ENCODE results near the gene SLC5A4. TPM values are rescaled to one million over a fixed set of nuclear protein-coding genes. Genes with fewer than 3 reads are reported as not detected.
"Not testable (repeated sequence)": the region's sequence is repeated elsewhere in the genome, so short reads cannot be mapped to it uniquely, and the experiment has no call there.

Gene SLC5A4
- total RNA-seq, 2 donors from 2014 or later, result 0.35 TPM; not detected in 1

GRCh38 chr22:32270641-32271369 lies 15.7 kb upstream of the SLC5A4 start:
- Histone ChIP-seq H3K9me3 (no peaks in the 10 kb centered on the region), H3K27me3 (no peaks in the 10 kb centered on the region), H3K4me3 (no peak overlapping the region), H3K4me1 (peaks cover 0 to 2% of the 10 kb centered on the region in 2 donors), H3K27ac (no peak overlapping the region), H3K36me3 (no peaks in the 10 kb centered on the region)
- no peak for DNase-seq (ENCODE audit: low spot score)
- no peak for TF ChIP-seq CTCF (IDR thresholded peaks at IDR 0.05)

GRCh38 chr22:32269316-32269715 lies 14.2 kb upstream of the SLC5A4 start:
- no peak for DNase-seq (ENCODE audit: low spot score)
- Histone ChIP-seq H3K36me3 (no peaks in the 10 kb centered on the region), H3K27me3 (no peaks in the 10 kb centered on the region), H3K4me3 (no peak overlapping the region), H3K27ac (no peak overlapping the region), H3K9me3 (no peaks in the 10 kb centered on the region), H3K4me1 (peaks cover 0 to 3% of the 10 kb centered on the region in 2 donors)
- no peak for TF ChIP-seq CTCF (IDR thresholded peaks at IDR 0.05)

- Histone ChIP-seq H3K27me3 (no peaks in the 10 kb centered on the region), H3K4me3 (no peak overlapping the region), H3K4me1 (peaks cover 0 to 3% of the 10 kb centered on the region in 2 donors), H3K9me3 (no peaks in the 10 kb centered on the region), H3K36me3 (no peaks in the 10 kb centered on the region), H3K27ac (no peak overlapping the region)
- DNase-seq (ENCODE audit: low spot score), result no peak
- no peak for TF ChIP-seq CTCF (IDR thresholded peaks at IDR 0.05)
Measured at GRCh38 chr22:32267011-32267410, 11.9 kb upstream of the SLC5A4 start.

- Histone ChIP-seq H3K27ac (no peak overlapping the region), H3K27me3 (no peaks in the 10 kb centered on the region), H3K9me3 (no peaks in the 10 kb centered on the region), H3K4me1 (peaks cover 0 to 3% of the 10 kb centered on the region in 2 donors), H3K36me3 (no peaks in the 10 kb centered on the region), H3K4me3 (no peak overlapping the region)
- TF ChIP-seq CTCF (IDR thresholded peaks at IDR 0.05), result peak; percentile 78 to 88
- peak; percentile 77 for DNase-seq (ENCODE audit: low spot score)
Measured at GRCh38 chr22:32265882-32266767, 11.0 kb upstream of the SLC5A4 start.

- not testable (repeated sequence) for DNase-seq (ENCODE audit: low spot score); H3K27ac ChIP-seq; H3K36me3 ChIP-seq; H3K27me3 ChIP-seq; H3K4me1 ChIP-seq; H3K9me3 ChIP-seq; H3K4me3 ChIP-seq
Measured at GRCh38 chr22:32263678-32264077, 8.5 kb upstream of the SLC5A4 start.

GRCh38 chr22:32261306-32261705 lies 6.2 kb upstream of the SLC5A4 start:
- no peak for DNase-seq (ENCODE audit: low spot score)
- Histone ChIP-seq H3K36me3 (no peaks in the 10 kb centered on the region), H3K4me1 (peaks cover 0 to 3% of the 10 kb centered on the region in 2 donors), H3K27me3 (no peaks in the 10 kb centered on the region), H3K27ac (no peak overlapping the region), H3K4me3 (no peak overlapping the region), H3K9me3 (no peaks in the 10 kb centered on the region)
- TF ChIP-seq CTCF (IDR thresholded peaks at IDR 0.05), result no peak

Data from right atrium auricular region (tissue), 2 donors.